GM10266 (cell line): ENCODE data around the gene ZNF516.

ENCODE experiments used
- DNase-seq: peaks from one replicate; pipeline ENCODE4 v3.0.0; 2012; ENCODE audit errors: extremely low spot score
- TF ChIP-seq, protein P1 (sequence below): IDR thresholded peaks from 2 replicates; pipeline ENCODE4 v1.5.1; 2012; ENCODE audit warnings: mild to moderate bottlenecking, low read depth; ENCODE audit not compliant: control insufficient read depth, insufficient read depth; ENCODE audit errors: missing control alignments

Gene ZNF516

GRCh38 chr18:76373297-76373696 is 121.7 kb downstream of the ZNF516 start:
- TF ChIP-seq, protein P1, sequence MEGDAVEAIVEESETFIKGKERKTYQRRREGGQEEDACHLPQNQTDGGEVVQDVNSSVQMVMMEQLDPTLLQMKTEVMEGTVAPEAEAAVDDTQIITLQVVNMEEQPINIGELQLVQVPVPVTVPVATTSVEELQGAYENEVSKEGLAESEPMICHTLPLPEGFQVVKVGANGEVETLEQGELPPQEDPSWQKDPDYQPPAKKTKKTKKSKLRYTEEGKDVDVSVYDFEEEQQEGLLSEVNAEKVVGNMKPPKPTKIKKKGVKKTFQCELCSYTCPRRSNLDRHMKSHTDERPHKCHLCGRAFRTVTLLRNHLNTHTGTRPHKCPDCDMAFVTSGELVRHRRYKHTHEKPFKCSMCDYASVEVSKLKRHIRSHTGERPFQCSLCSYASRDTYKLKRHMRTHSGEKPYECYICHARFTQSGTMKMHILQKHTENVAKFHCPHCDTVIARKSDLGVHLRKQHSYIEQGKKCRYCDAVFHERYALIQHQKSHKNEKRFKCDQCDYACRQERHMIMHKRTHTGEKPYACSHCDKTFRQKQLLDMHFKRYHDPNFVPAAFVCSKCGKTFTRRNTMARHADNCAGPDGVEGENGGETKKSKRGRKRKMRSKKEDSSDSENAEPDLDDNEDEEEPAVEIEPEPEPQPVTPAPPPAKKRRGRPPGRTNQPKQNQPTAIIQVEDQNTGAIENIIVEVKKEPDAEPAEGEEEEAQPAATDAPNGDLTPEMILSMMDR = no peak
- no peak for DNase-seq

- no peak for DNase-seq
- TF ChIP-seq, protein P1 = no peak
Observed at GRCh38 chr18:76371301-76372203, 123.5 kb downstream of the ZNF516 start.

GRCh38 chr18:76370686-76371085 is 124.4 kb downstream of the ZNF516 start:
- DNase-seq = no peak
- TF ChIP-seq, protein P1 = no peak

GRCh38 chr18:76370201-76370600 is 124.8 kb downstream of the ZNF516 start:
- DNase-seq = no peak

DNA sequence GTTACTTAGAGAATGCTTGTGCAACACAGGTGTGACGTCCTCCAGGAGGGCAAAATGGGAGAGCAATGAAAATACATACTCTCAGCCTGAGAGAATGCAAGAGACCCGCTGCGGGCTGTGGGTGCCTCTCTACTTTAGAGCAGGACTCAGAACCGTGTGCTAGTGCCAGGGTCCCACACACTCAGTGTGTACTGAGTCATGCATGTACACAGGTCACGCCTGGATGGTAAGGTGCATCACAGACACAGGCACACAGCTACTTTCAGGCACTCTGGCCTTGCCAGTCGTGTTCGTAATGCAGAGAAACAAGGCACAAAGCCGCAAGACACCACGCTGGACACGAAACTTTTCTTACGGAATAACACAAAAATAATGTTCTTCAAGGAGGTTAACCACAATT is 125.3 kb downstream of the ZNF516 start:
- no peak for DNase-seq
- TF ChIP-seq, protein P1 = no peak

More at GRCh38 chr18:76370201-76370600, 124.8 kb downstream of the ZNF516 start:
- TF ChIP-seq, protein P1 = no peak

DNA sequence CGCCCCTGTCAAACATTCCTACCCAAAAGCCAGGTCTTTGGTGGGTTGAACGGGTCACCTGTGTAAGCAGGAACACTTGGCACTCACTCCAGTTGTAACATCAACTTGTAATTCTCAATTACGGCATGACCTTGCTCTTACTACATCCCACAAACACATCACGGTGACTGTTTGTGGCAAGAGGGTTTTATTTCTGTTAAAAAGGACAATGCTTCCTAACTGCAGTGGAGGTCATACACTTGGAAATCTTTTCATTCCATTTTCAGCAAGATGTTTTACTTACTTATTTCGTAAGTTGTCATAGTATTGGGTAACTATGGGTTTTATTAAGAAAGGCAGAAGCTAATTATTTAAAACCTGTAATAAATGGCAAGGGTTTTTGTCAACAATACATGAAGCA is 126.1 kb downstream of the ZNF516 start:
- TF ChIP-seq, protein P1 = no peak
- no peak for DNase-seq

- no peak for DNase-seq
- TF ChIP-seq, protein P1 = no peak
Observed at GRCh38 chr18:76368271-76368670, 126.8 kb downstream of the ZNF516 start.
